Measurements from ENCODE around the gene TSPAN14.

TSPAN14 gene

GRCh38 chr10:80425901-80426300 lies 28.2 kb upstream of the TSPAN14 start:
- no peak for DNase-seq

- DNase-seq, result no peak
Measured at GRCh38 chr10:80427541-80427940, 26.6 kb upstream of the TSPAN14 start.

- no peak for DNase-seq
Measured at GRCh38 chr10:80429521-80429973, 24.6 kb upstream of the TSPAN14 start.

GRCh38 chr10:80433134-80433533 lies 21.0 kb upstream of the TSPAN14 start:
- no peak for DNase-seq

GRCh38 chr10:80436446-80437098 lies 17.5 kb upstream of the TSPAN14 start:
- DNase-seq, result no peak

- no peak for DNase-seq
Measured at GRCh38 chr10:80437227-80437626, 16.9 kb upstream of the TSPAN14 start.

GRCh38 chr10:80441831-80442230 lies 12.3 kb upstream of the TSPAN14 start:
- no peak for DNase-seq

- no peak for DNase-seq
Measured at GRCh38 chr10:80442879-80443278, 11.2 kb upstream of the TSPAN14 start.

GRCh38 chr10:80443531-80443974 lies 10.6 kb upstream of the TSPAN14 start:
- no peak for DNase-seq

- no peak for DNase-seq
Measured at GRCh38 chr10:80444124-80444523, 10.0 kb upstream of the TSPAN14 start.

GRCh38 chr10:80444646-80445319 lies 9.3 kb upstream of the TSPAN14 start:
- peak; percentile 16 for DNase-seq

GRCh38 chr10:80447436-80448190 lies 6.5 kb upstream of the TSPAN14 start:
- DNase-seq, result no peak

- no peak for DNase-seq
Measured at GRCh38 chr10:80448209-80448942, 5.7 kb upstream of the TSPAN14 start.

- no peak for DNase-seq
Measured at GRCh38 chr10:80449520-80449919, 4.6 kb upstream of the TSPAN14 start.

- no peak for DNase-seq
Measured at GRCh38 chr10:80451132-80451531, 3.0 kb upstream of the TSPAN14 start.

GRCh38 chr10:80452069-80452468 lies 2.0 kb upstream of the TSPAN14 start:
- no peak for DNase-seq

GRCh38 chr10:80452640-80453039 lies 1.5 kb upstream of the TSPAN14 start:
- no peak for DNase-seq

GRCh38 chr10:80453056-80453841 lies 861 bp upstream of the TSPAN14 start:
- no peak for DNase-seq

GRCh38 chr10:80454513-80455460 lies 677 bp downstream of the TSPAN14 start:
- DNase-seq, result peak; percentile 5

- DNase-seq, result no peak
Measured at GRCh38 chr10:80455461-80456349, 1.6 kb downstream of the TSPAN14 start.
